Activated T-helper 9 cell treated with anti-CD3 and anti-CD28 coated beads, Interleukin-2, amount 50 U/mL, for 16 hours (primary cell): ENCODE results near the gene B4GALT5.
A peak's percentile ranks its signal among the peaks of the same experiment; 100 is the strongest.

Experiments used
- DNase-seq: peaks from one replicate; pipeline ENCODE4 v3.0.0-alpha.2; 2020; ENCODE audit warnings: low read depth

B4GALT5 gene

DNA sequence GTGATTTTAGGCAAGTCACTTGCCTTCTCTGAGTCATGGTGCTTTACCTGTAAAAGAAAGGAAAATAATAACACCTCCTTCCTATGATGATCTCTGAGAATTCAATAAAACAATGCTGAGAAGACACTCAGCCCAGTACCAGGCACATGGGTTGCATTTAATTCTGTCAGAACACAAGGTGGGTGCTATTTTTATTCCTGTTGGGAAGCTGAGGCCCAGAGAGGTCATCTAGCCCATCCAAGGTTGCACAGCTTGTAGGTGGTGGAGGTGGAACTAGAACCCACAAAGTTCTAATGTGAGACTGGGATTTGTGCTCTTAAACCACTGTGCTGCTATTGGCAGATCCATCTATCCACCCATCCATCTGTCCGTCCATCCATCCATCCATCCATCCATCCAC, 106.1 kb downstream of the B4GALT5 start:
- DNase-seq, result no peak

DNA sequence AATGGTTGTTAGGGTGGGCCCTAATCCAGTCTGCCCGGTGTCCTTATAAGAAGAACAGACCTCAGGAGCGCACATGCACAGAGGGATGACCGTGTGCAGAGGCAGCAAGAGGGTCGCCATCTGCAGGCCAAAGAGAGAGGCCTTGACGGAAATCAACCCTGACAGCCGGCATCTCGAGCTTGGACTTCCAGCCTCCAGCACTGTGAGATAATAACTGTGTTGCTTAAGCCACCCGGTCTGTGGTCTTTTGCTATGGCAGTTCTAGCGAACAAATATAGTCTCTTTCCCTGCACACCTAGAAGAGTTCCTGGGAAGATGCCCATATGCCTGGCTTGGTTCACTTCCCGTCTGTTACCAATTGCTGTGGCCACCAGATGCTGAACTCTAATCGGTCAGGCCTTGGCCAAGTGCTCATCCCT, 110.5 kb downstream of the B4GALT5 start:
- no peak for DNase-seq

DNA sequence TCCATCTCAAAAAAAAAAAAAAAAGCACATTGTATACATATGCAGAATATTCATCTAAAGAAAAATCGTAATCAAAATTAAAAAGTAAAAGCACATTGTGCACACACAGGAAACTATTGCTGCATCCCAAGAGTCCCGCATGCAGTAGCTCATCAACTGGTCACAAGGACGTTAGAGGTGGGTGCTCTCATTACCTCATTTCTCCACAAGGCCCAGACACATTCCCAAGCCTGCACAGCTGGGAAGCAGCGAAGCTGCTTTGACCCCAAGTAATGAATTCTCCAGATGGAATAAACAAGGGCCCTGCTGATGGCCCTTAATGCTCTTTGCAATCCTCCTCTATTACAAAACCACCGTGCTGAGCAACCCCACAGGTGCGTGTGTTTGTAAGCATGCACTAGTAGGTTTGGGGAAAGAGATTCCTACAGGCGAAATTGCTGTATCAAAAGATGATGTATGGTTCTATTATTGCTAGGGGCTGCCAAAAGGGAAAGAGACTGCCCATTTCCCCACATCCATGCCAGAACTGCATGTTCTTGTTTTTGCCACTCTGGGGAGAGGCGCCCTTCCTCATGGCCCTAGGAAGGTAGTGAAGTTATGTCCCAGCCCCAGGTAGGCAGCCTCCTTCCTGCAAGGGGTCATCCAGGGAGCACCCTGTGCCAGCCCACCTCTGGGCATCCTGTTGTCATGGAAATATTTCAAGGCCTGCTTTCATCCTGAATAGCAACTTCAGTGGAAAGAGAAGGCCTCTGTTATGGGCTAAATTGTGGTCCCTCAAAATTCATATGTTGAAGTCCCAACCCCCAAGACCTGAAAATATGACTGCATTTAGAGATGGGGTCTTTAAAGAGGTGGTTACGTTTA, 111.1 kb downstream of the B4GALT5 start:
- DNase-seq, result no peak

DNA sequence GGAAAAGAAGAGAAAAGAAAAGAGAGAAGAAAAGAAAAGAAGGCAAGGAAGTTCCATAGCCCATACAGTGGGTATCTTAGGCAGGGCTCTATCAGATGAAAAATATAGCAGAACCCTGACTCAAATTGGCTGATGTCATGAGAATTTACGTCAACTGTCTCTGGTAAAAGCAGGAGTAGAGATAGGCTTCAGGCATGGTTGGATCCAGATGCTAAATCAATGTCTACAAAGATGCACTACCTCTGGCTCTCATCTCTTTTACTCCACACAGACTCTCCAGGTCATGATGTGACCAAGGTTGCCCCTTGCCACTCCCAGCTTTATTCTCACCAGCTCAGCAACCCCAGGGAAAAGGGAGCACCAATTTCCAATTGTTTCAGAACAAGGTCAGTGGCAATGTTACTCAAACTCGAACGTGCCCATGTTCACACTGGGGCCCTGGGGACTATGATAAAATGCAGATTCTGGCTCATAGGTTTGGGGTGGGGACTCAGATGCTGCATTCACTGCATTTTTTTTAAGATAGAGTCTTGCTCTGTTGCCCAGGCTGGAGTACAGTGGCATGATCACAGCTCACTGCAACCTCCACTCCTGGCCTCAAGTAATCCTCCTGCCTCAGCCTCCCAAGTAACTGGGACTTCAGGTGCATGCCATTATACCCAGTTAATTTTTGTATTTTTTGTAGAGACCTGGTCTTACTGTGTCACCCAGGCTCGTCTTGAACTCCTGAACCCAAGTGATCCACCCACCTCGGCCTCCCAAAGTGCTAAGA, 112.3 kb downstream of the B4GALT5 start:
- no peak for DNase-seq

- no peak for DNase-seq
Observed at GRCh38 chr20:49599746-49600113, 113.9 kb downstream of the B4GALT5 start.

DNA sequence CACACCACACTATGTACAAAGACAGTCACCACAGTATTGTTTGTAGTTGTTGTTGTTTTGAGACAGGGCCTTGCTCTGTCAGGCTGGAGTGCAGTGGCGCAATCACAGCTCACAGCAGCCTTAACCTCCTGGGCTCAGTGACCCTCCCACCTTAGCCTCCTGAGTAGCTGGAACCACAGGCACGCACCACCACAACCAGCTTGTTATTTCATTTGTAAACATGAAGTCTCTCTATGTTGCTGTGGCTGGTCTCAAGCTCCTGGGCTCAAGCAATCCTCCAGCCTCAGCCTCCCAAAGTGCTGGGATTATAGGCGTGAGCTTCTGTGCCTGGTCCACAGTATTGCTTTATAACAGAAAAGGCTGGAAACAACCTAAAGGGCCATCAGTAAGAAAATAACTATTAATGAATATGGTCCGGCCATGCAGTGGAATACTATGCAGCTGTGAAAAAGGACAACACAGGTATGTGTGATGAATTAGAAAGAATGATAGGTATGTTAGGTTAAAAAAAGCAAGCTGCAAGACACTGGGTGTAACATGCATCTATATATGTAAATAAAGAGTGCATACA, 115.8 kb downstream of the B4GALT5 start:
- DNase-seq, result no peak

DNA sequence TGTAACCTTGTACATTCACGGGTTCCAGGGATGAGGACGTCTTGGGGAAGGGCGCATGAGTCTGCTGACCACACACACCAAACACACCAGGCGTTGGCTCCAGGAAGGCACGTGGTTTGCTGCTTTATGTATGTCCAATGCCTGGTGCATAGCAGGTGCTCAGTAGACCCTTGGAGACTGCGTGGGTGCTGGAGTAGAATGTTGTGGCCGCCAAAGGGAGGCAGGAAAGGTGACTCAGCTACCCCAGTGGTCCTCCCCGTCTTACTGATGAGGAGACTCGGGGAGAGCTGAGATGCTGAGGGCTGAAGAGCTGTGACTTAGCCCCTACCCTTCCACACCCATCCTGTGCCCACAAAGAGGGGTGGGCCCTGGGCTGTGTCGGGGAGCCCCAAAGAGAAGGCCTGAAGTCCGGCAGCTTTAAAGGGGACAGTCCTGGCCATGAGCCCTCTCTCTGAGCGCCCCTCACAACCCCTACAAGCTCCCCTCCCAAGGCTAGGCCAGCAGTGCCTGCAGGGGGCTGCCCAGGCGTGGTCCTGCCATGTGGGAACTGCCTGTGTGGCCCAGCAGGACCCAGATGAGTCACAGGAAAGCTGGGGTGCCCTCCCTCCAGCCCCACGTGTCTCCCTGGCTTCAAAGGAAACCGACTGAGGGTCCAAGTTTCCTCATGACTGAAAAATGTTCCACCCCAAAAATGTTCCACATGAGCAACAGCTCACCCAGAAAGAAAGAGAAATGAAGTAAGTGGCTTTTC, 117.7 kb downstream of the B4GALT5 start:
- DNase-seq, result peak; percentile 46

- no peak for DNase-seq
Observed at GRCh38 chr20:49595346-49595745, 118.3 kb downstream of the B4GALT5 start.

GRCh38 chr20:49594931-49595315, 118.8 kb downstream of the B4GALT5 start:
- DNase-seq, result no peak

DNA sequence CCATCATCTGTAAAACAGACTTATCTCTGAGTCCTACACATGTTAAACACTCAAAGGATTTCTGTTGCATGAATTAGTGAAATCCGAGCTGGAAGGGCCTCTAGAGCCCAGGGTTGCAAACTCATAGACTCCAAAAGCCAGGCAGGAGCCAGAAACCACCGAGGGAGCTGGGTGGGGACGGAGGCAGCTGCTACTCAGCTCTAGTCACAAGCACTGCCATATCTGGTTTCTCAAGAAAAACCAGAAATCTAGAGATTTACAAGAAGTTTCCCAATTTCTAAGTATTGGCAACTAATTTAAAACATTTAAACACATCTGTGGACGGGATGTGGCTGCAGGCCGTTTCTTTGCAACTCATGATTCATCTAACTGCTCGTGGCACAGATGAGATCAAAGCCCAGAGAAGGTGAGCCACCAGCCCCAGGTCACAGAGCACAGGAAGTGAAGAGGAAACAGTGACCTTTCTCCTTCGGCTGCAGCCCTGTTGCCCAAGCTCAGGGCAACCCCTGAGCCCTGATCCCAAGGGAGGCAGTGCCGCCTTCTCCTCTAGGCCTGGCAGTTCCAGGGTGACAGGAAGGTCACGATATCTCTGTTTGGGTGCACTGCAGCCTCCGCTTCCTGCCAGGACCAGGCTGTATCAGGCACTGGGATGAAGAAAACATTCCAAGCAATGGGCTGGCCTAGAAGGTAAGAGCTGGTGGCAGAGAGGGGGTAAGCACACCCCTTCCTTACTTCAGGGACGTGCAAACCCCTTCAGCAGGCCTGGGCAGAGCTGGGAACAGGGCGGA, 119.3 kb downstream of the B4GALT5 start:
- peak; percentile 40 for DNase-seq

- no peak for DNase-seq
Observed at GRCh38 chr20:49593466-49594142, 120.1 kb downstream of the B4GALT5 start.

DNA sequence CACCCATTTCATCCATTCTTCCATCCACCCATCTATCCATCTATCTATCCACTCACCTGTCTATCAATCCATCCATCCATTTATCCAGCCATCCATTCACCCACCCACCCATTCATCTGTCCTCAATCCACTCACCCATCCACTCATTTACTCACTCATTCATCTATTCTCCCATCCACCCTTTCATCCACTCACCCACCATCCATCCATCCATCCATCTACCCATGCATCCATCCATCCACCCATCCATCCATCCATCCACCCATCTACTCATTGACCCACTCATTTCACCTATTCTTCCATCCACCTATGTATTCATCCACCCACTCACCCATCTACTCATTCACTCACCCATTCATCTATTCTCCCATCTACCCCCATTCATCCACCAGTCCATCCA, 121.6 kb downstream of the B4GALT5 start:
- no peak for DNase-seq

DNA sequence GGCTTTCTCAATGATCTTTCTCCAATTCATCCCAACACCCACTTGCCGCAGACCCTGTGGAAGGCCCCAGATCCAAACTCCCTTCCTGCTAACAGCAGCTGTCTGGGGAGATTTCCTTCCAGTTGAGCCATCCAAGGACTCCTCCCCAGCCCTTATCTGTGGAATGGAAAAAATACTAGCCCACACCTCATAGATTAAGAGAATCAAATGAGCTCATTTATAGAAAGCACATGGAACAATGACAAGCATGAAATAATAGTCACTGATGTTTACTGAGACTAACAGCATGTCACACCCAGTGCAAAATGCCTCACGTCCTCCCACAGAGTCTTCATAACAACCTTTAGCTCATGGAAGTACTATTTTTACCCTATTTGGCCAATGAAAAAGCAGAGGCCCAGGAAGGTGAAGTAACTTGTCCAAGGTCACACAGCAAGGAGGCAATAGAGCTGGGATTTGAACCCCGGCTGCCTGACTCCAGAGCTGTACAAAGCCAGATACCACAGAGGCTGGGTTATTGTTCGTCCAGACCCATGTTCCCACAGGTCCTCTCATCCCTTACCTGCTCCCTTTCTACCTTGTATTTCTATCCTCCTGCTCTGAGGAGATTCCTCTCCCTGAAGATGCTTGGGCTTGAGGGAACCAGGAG, 122.3 kb downstream of the B4GALT5 start:
- DNase-seq, result no peak

GRCh38 chr20:49590163-49591017, 123.3 kb downstream of the B4GALT5 start:
- no peak for DNase-seq

GRCh38 chr20:49589747-49590146, 123.9 kb downstream of the B4GALT5 start:
- DNase-seq, result no peak

DNA sequence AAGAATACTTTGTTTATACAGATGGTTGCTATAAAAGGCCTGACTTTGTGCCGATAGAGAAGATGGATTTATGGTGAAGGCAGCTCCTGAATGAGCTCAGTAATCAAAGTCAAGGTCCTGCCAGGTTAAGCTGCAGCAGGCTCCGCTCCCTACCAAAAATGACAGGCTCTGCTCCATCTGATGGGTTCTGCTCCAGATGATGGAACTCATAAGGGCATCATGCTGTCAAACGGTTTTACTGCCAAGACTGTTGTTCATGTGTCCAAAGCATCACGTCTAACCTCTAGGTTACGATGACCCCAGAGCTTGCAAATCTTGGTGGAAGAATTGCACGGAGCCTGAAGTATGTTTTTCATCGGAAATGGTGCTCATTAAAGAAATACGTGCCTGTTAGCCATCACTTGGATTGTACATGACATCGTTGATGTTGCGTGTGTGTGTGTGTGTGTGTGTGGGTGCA, 126.5 kb downstream of the B4GALT5 start:
- DNase-seq, result no peak

DNA sequence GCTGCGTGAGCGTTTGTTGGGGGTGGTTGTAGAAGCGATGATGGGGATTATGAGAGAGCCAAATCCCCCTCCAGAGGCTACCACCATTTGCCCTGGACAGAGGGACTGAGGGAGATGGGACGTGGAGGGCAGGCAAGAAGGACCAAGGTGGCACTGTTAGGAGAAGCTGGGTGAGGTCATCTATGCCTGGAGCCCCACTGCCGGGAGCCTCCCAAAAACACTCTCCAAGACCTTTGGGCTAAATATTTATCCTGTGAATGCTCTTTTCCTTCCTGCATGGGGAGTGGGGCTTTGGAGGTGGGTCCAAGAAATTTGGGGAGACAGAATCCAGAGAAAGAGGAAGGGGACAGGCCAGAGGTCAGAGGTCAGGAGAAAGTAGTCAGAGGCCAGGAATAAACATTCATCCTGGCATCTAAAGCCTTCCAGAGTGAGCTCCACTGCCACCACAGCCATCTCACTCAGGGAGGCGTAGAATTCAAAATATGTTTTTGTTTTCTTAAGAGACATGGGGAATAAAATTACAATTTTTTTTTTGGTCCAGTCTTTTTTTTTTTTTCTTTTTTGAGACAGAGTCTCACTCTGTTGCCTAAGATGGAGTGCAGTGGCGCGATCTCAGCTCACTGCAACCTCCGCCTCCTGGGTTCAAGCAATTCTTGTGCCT, 128.0 kb downstream of the B4GALT5 start:
- no peak for DNase-seq
